ENCODE data around the gene FGF14. TPM values are rescaled to one million over a fixed set of nuclear protein-coding genes. Genes with fewer than 3 reads are reported as not detected.
"Not testable (repeated sequence)": the region's sequence is repeated elsewhere in the genome, so short reads cannot be mapped to it uniquely, and the experiment has no call there.

The FGF14 gene
- total RNA-seq, 1 donor from 2014 or later, result 0.06 TPM

- H3K4me3 ChIP-seq (ENCODE audit: low read depth, low read length), result no peak overlapping the region
- no peak for DNase-seq (ENCODE audit: low read depth)
- TF ChIP-seq CTCF (conservative IDR thresholded peaks at IDR 0.05; ENCODE audit: low read depth, low read length), result no peak
Observed at GRCh38 chr13:102018716-102019115, 383.1 kb downstream of the FGF14 start.

- H3K4me3 ChIP-seq (ENCODE audit: low read depth, low read length), result no peak overlapping the region
- TF ChIP-seq CTCF (conservative IDR thresholded peaks at IDR 0.05; ENCODE audit: low read depth, low read length), result no peak
- DNase-seq (ENCODE audit: low read depth), result no peak
Observed at GRCh38 chr13:102017248-102017647, 384.6 kb downstream of the FGF14 start.

GRCh38 chr13:102012299-102013293 is 389.3 kb downstream of the FGF14 start:
- H3K4me3 ChIP-seq (ENCODE audit: low read depth, low read length), result no peak overlapping the region
- no peak for DNase-seq (ENCODE audit: low read depth)
- no peak for TF ChIP-seq CTCF (conservative IDR thresholded peaks at IDR 0.05; ENCODE audit: low read depth, low read length)

- not testable (repeated sequence) for DNase-seq (ENCODE audit: low read depth); H3K4me3 ChIP-seq (ENCODE audit: low read depth, low read length)
Observed at GRCh38 chr13:102011455-102011854, 390.4 kb downstream of the FGF14 start.

GRCh38 chr13:102003848-102004570 is 397.8 kb downstream of the FGF14 start:
- no peak overlapping the region for H3K4me3 ChIP-seq (ENCODE audit: low read depth, low read length)
- TF ChIP-seq CTCF (conservative IDR thresholded peaks at IDR 0.05; ENCODE audit: low read depth, low read length), result no peak
- no peak for DNase-seq (ENCODE audit: low read depth)

- TF ChIP-seq CTCF (conservative IDR thresholded peaks at IDR 0.05; ENCODE audit: low read depth, low read length), result no peak
- no peak for DNase-seq (ENCODE audit: low read depth)
- no peak overlapping the region for H3K4me3 ChIP-seq (ENCODE audit: low read depth, low read length)
Observed at GRCh38 chr13:102002287-102002686, 399.6 kb downstream of the FGF14 start.

GRCh38 chr13:102000764-102001163 is 401.1 kb downstream of the FGF14 start:
- no peak for TF ChIP-seq CTCF (conservative IDR thresholded peaks at IDR 0.05; ENCODE audit: low read depth, low read length)
- no peak for DNase-seq (ENCODE audit: low read depth)
- no peak overlapping the region for H3K4me3 ChIP-seq (ENCODE audit: low read depth, low read length)
